AG04450 (cell line): ENCODE data around the gene ANTKMT. TPM values are rescaled to one million over a fixed set of nuclear protein-coding genes. Genes with fewer than 3 reads are reported as not detected.

Source experiments
- CTCF ChIA-PET: fragments of 300-600, 350-600 bp; formaldehyde crosslinking; extraction: SDS; loops from one replicate; lab custom pipeline; 2022; ENCODE audit warnings: antibody characterized with exemption, inconsistent platforms; lab: Charles Lee
- POLR2A ChIA-PET: fragments of 350-600 bp; formaldehyde crosslinking; extraction: SDS; loops from one replicate; lab custom pipeline; 2021; ENCODE audit warnings: antibody characterized with exemption, inconsistent platforms; lab: Yijun Ruan, JAX
- DNase-seq: peaks from one replicate; pipeline ENCODE4 v3.0.0-alpha.2; 2011; ENCODE audit warnings: low read depth, low spot score
- H3K27ac ChIP-seq: one replicate; pipeline ENCODE4 v1.5.1; 2012; ENCODE audit warnings: low read depth, low read length, control low read depth
- H3K27me3 ChIP-seq: one replicate; pipeline ENCODE4 v1.6.0; 2012; ENCODE audit warnings: low read length; ENCODE audit not compliant: control insufficient read depth, insufficient read depth
- H3K4me3 ChIP-seq: 2 replicates; pipeline ENCODE4 v1.5.1; 2011; ENCODE audit warnings: mild to moderate bottlenecking, low read depth, low read length, control low read depth
- H3K9me3 ChIP-seq: 2 replicates; pipeline ENCODE4 v1.5.1; 2012; ENCODE audit warnings: low read length; ENCODE audit not compliant: control insufficient read depth, insufficient read depth
- CTCF ChIP-seq: IDR thresholded peaks from 2 replicates; pipeline ENCODE4 v1.5.1; 2011; ENCODE audit warnings: low read depth, low read length, control low read depth, inconsistent platforms
- polyA plus RNA-seq: library from polyadenylated mRNA; depleted of rRNA; stranded (reverse); fragments of >200 nt; gene quantifications from 2 replicates; pipeline ENCODE4 v1.2.3, GENCODE V29; 2011

Gene ANTKMT
- polyA plus RNA-seq, 1 experiment = 5.3 TPM

DNA sequence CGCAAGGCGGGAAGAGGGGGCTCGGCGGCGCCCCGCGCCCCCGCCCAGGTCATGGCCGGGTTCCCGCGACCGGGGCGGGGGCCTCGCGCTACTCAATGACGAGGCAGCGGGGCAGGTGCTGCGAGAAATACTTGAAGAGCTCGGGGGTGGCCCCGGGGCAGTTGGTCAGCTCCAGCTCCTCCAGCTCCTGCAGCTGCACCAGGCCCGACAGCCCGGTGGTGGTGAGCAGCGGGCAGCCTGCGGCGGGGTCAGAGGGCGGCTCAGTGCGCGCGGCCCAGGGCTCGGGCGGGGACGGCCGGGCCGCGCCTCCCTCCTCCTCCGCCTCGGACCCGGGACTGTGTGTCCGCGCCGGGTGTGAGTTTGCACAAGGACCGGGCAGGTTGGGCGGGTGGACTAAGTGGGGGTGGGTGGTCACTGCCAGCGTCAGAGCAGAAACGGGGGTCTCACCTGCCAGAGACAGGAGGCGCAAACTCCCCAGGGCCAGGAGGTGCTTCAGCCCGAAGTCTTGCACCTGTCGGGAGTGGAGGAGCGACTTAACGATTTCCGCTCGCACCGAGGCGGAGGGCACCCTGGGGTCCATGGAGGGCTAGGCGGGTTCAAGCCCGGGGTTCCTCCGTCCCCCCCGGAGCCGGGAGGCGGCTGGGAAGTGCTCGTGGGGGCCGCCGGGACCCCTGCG lies 26.6 kb upstream of the ANTKMT start:
- Histone ChIP-seq H3K4me3 (no peak overlapping the region), H3K27me3 (peaks cover 42% of the 10 kb centered on the region), H3K27ac (no peak overlapping the region), H3K9me3 (peaks cover 3% of the 10 kb centered on the region; the same call in 1 of the 2 replicates)
- TF ChIP-seq CTCF = no peak
- CTCF ChIA-PET = no interaction called here
- no peak for DNase-seq
- POLR2A ChIA-PET = no interaction called here

- CTCF ChIA-PET = no interaction called here
- POLR2A ChIA-PET = no interaction called here
- Histone ChIP-seq H3K27ac (no peak overlapping the region), H3K27me3 (peaks cover 42% of the 10 kb centered on the region), H3K4me3 (no peak overlapping the region), H3K9me3 (peaks cover 3% of the 10 kb centered on the region; the same call in 1 of the 2 replicates)
- no peak for DNase-seq
- no peak for TF ChIP-seq CTCF
Measured at GRCh38 chr16:694863-695354, 26.0 kb upstream of the ANTKMT start.

GRCh38 chr16:695355-696089 lies 25.4 kb upstream of the ANTKMT start:
- peaks cover 44% of the 10 kb centered on the region for H3K27me3 ChIP-seq
- POLR2A ChIA-PET = no interaction called here
- H3K4me3 ChIP-seq = no peak overlapping the region
- DNase-seq = no peak
- H3K9me3 ChIP-seq = peaks cover 3% of the 10 kb centered on the region; the same call in 1 of the 2 replicates
- TF ChIP-seq CTCF = no peak
- CTCF ChIA-PET = interaction anchor here (0.5 kb wide), 1 partner anchor 53 kb away, joined by 6 read pairs; no protein-coding TSS in a partner anchor
- no peak overlapping the region for H3K27ac ChIP-seq

- Histone ChIP-seq H3K4me3 (no peak overlapping the region), H3K27me3 (peaks cover 57% of the 10 kb centered on the region), H3K27ac (no peak overlapping the region), H3K9me3 (no peaks in the 10 kb centered on the region; the same call in 1 of the 2 replicates)
- CTCF ChIA-PET = no interaction called here
- no peak for DNase-seq
- POLR2A ChIA-PET = interaction anchor here (0.7 kb wide), 2 partner anchors 9 to 20 kb away, joined by 3 read pairs; no protein-coding TSS in a partner anchor
- no peak for TF ChIP-seq CTCF
Measured at GRCh38 chr16:698911-699671, 21.9 kb upstream of the ANTKMT start.
